HEK293 (cell line): ENCODE results near the gene PCBP4.

Experiments used
- CTCF ChIA-PET: fragments of 350-600 bp; formaldehyde crosslinking; extraction: SDS; loops from one replicate; lab custom pipeline; 2021; ENCODE audit warnings: antibody characterized with exemption; lab: Yijun Ruan, JAX
- POLR2A ChIA-PET: fragments of 300-600 bp; formaldehyde crosslinking; extraction: SDS; loops from one replicate; lab custom pipeline; 2020; ENCODE audit warnings: antibody characterized with exemption, inconsistent platforms; lab: Yijun Ruan, JAX
- H3K27ac ChIP-seq: fragments of 200-500 bp; sonication (Bioruptor generic); 2 replicates; pipeline ENCODE4 v1.5.1; 2014; ENCODE audit warnings: low read depth, low read length, control low read depth, inconsistent platforms; ENCODE audit errors: extremely low read depth
- H3K36me3 ChIP-seq, 2 experiments: fragments of 200-500 bp in 1 of 2; sonication (Bioruptor generic) in 1 of 2; 1 replicate in 1 of 2; 2 replicates in 1 of 2; pipeline ENCODE4 v1.5.1; 2014 to 2017; ENCODE audit warnings: inconsistent platforms in 2 of 2, low read length in 2 of 2; ENCODE audit not compliant: control insufficient read depth in 2 of 2, insufficient read depth in 1 of 2
- H3K4me1 ChIP-seq: fragments of 200-500 bp; sonication (Bioruptor generic); 2 replicates; pipeline ENCODE4 v1.5.1; 2014; ENCODE audit warnings: mild to moderate bottlenecking, low read length, inconsistent platforms; ENCODE audit not compliant: control insufficient read depth, insufficient read depth
- H3K4me3 ChIP-seq: 2 replicates; pipeline ENCODE4 v1.5.1; 2011; ENCODE audit warnings: low read depth, mild to moderate bottlenecking, control low read depth, low read length, moderate library complexity
- H3K9me3 ChIP-seq: fragments of 200-500 bp; sonication (Bioruptor generic); 2 replicates; pipeline ENCODE4 v1.5.1; 2014; ENCODE audit warnings: low read depth, low read length, inconsistent platforms; ENCODE audit not compliant: control insufficient read depth, insufficient read depth
- EGR2 ChIP-seq: fragments of 450-650 bp; formaldehyde crosslinking; IDR thresholded peaks from 2 replicates; pipeline ENCODE4 v1.5.1; 2016; ENCODE audit warnings: low read depth, missing biosample characterization, missing genetic modification characterization
- KLF10 ChIP-seq: fragments of 450-650 bp; IDR thresholded peaks from 2 replicates; pipeline ENCODE4 v1.5.1; 2018; ENCODE audit warnings: missing biosample characterization, mild to moderate bottlenecking, missing genetic modification characterization
- PATZ1 ChIP-seq: fragments of 450-650 bp; formaldehyde crosslinking; IDR thresholded peaks from 2 replicates; pipeline ENCODE4 v1.5.1; 2016; ENCODE audit warnings: missing biosample characterization, missing genetic modification characterization
- SCRT1 ChIP-seq: fragments of 450-650 bp; formaldehyde crosslinking; IDR thresholded peaks from 2 replicates; pipeline ENCODE4 v1.5.1; 2016; ENCODE audit warnings: missing biosample characterization, missing genetic modification characterization, borderline replicate concordance
- SCRT2 ChIP-seq: fragments of 450-650 bp; formaldehyde crosslinking; IDR thresholded peaks from 2 replicates; pipeline ENCODE4 v1.5.1; 2016; ENCODE audit warnings: missing biosample characterization, missing genetic modification characterization
- ZBTB17 ChIP-seq: fragments of 450-650 bp; formaldehyde crosslinking; IDR thresholded peaks from 2 replicates; pipeline ENCODE4 v1.5.1; 2016; ENCODE audit warnings: missing biosample characterization, missing genetic modification characterization
- ZBTB20 ChIP-seq: fragments of 450-650 bp; formaldehyde crosslinking; IDR thresholded peaks from 2 replicates; pipeline ENCODE4 v1.5.1; 2016; ENCODE audit warnings: missing biosample characterization, missing genetic modification characterization
- ZBTB26 ChIP-seq: fragments of 450-650 bp; formaldehyde crosslinking; optimal IDR thresholded peaks from 2 replicates; pipeline ENCODE3; 2016; ENCODE audit warnings: missing biosample characterization, mild to moderate bottlenecking, missing genetic modification characterization
- ZFHX2 ChIP-seq: fragments of 450-650 bp; formaldehyde crosslinking; conservative IDR thresholded peaks from 2 replicates; pipeline ENCODE4 v1.5.1; 2016; ENCODE audit warnings: missing biosample characterization, missing genetic modification characterization
- ZFP69B ChIP-seq: fragments of 450-650 bp; formaldehyde crosslinking; IDR thresholded peaks from 2 replicates; pipeline ENCODE4 v1.5.1; 2016; ENCODE audit warnings: missing biosample characterization, missing genetic modification characterization
- ZNF169 ChIP-seq: fragments of 450-650 bp; formaldehyde crosslinking; IDR thresholded peaks from 2 replicates; pipeline ENCODE4 v1.5.1; 2016; ENCODE audit warnings: missing biosample characterization, missing genetic modification characterization
- ZNF548 ChIP-seq: fragments of 450-650 bp; formaldehyde crosslinking; IDR thresholded peaks from 2 replicates; pipeline ENCODE4 v1.5.1; 2016; ENCODE audit warnings: missing biosample characterization, missing genetic modification characterization
- ZNF792 ChIP-seq: fragments of 450-650 bp; formaldehyde crosslinking; IDR thresholded peaks from 2 replicates; pipeline ENCODE4 v1.5.1; 2016; ENCODE audit warnings: missing biosample characterization, missing genetic modification characterization
- ZSCAN30 ChIP-seq: fragments of 450-650 bp; IDR thresholded peaks from 2 replicates; pipeline ENCODE4 v1.5.1; 2018; ENCODE audit warnings: missing biosample characterization, mild to moderate bottlenecking, missing genetic modification characterization, moderate library complexity
- TF ChIP-seq, protein P1 (sequence below): fragments of 450-650 bp; formaldehyde crosslinking; IDR thresholded peaks from 2 replicates; pipeline ENCODE4 v1.5.1; 2017; ENCODE audit warnings: missing biosample characterization, missing genetic modification characterization
- TF ChIP-seq, protein P2 (sequence below): fragments of 450-650 bp; formaldehyde crosslinking; IDR thresholded peaks from 2 replicates; pipeline ENCODE4 v1.5.1; 2016; ENCODE audit warnings: missing biosample characterization, missing genetic modification characterization

The PCBP4 gene

DNA sequence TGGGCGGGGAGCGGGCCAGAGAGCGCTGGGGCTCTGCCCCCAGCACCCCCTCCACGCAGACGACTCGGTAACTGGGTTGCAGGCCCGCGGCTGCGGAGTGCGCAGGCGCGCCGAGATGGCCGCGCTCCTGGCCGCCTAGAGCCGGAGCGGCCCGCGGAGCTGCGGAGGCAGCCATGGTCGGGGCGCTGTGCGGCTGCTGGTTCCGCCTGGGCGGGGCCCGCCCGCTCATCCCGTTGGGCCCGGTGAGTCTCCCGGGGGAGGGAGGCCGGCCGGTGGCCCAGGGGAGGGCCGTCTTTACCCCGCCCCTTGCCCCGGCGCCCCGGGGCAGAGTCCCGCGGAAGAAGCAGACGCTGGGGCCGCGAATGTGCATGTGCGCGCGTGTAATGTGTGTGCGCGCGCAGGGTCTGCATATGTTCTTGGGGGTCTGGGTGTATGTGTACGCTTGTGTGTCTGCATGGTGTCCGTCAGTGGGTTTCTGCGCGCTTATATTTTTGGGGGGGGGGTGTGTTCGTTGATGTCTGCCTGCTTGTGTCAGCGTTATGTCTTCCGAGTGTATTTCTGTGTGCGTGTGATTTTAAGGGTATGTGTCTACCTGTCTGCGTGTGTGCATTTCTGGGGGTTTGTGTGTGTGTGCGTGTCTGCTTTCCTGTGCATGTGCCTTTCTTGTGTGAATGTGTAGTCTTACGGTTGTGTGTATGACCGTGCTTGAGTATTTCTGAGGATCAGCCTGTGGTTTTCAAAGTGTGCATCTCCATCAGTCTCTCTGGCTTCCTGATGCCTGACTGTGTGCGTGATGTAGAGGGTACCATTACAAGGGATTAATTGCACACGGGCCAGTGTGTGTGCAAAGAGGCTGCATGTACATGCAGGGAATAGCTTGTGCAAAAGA lies 8.0 kb upstream of the PCBP4 start, which contains the start of gene ABHD14A (continued):
- TF ChIP-seq PATZ1 (tag by site-specific recombination) (0 out of 2 replicates have a peak, but pooled peaks have one; percentile 29), ZBTB20 (tag by site-specific recombination) (peak; percentile 40; the same call in 1 of the 2 replicates), ZFP69B (tag by site-specific recombination) (no peak), ZNF169 (tag by site-specific recombination) (no peak), ZNF548 (no peak), ZBTB26 (tag by site-specific recombination) (peak; percentile 51), SCRT2 (tag by site-specific recombination) (no peak), ZSCAN30 (tag by site-specific recombination) (peak; percentile 69; the same call in 1 of the 2 replicates)
- TF ChIP-seq, protein P1, sequence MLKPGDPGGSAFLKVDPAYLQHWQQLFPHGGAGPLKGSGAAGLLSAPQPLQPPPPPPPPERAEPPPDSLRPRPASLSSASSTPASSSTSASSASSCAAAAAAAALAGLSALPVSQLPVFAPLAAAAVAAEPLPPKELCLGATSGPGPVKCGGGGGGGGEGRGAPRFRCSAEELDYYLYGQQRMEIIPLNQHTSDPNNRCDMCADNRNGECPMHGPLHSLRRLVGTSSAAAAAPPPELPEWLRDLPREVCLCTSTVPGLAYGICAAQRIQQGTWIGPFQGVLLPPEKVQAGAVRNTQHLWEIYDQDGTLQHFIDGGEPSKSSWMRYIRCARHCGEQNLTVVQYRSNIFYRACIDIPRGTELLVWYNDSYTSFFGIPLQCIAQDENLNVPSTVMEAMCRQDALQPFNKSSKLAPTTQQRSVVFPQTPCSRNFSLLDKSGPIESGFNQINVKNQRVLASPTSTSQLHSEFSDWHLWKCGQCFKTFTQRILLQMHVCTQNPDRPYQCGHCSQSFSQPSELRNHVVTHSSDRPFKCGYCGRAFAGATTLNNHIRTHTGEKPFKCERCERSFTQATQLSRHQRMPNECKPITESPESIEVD (tag by site-specific recombination): no peak
- TF ChIP-seq, protein P2, sequence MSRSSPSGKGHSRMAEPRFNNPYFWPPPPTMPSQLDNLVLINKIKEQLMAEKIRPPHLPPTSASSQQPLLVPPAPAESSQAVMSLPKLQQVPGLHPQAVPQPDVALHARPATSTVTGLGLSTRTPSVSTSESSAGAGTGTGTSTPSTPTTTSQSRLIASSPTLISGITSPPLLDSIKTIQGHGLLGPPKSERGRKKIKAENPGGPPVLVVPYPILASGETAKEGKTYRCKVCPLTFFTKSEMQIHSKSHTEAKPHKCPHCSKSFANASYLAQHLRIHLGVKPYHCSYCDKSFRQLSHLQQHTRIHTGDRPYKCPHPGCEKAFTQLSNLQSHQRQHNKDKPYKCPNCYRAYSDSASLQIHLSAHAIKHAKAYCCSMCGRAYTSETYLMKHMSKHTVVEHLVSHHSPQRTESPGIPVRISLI (tag by site-specific recombination): no peak

DNA sequence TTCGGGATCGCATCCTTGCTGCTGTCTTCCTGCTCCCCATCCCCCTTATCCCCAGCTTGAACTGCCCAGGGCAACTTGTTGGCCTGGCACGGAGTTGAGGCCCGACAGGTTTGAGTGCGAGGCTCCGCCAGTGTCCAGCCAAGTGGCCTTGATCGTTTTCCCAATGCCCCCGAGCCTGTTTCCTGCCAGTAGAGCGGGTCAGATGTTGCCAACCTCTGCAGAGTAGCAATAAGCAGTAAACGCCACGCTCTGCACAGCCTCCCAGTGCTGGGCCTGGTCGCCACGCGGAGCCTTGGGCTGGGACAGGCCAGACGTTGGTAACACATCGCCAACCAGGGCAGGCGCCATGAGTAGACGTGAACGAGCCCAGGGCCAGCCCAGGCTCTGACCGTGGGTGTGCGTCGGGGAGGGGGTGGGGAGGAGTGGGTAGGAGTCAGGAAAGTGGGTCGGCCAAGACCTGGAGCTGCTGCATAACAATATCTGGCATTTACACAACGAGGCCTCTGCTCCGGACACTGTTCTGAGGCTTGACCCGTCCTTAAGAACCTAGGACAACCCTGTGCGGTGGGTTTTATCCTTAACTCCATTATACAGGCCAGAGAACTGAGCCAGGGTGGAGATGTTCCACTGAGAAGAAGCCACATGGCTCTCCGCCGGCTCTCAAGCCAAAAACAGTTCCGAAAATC lies 7.2 kb upstream of the PCBP4 start:
- no peak overlapping the region; the same call in 1 of the 2 replicates for H3K27ac ChIP-seq
- CTCF ChIA-PET: interaction anchor here (0.6 to 3.2 kb wide), 14 partner anchors 9 to 585 kb away, joined by 3 to 38 read pairs (median 3); partner anchors contain the start of genes ACY1, PARP3 and RRP9
- H3K4me3 ChIP-seq: peak overlapping the region; percentile 44
- TF ChIP-seq SCRT1 (tag by site-specific recombination): peak; percentile 96
- 0 out of 2 replicates have a peak, but pooled peaks have one; percentile 1 for TF ChIP-seq ZSCAN30 (tag by site-specific recombination)
- peak; percentile 91 for TF ChIP-seq SCRT2 (tag by site-specific recombination)
- TF ChIP-seq ZFHX2: peak; percentile 52
- TF ChIP-seq ZNF792 (tag by site-specific recombination): no peak
- TF ChIP-seq ZBTB17 (tag by site-specific recombination): 0 out of 2 replicates have a peak, but pooled peaks have one; percentile 24
- peak; percentile 39; the same call in 1 of the 2 replicates for TF ChIP-seq EGR2 (tag by site-specific recombination)
- TF ChIP-seq KLF10 (tag by site-specific recombination): no peak
- peaks cover 0 to 7% of the 10 kb centered on the region in 2 experiments; a peak in 1 of 3 replicates for H3K36me3 ChIP-seq
- no peaks in the 10 kb centered on the region for H3K9me3 ChIP-seq
- no peaks in the 10 kb centered on the region for H3K4me1 ChIP-seq
- POLR2A ChIA-PET: interaction anchor here (0.8 to 3.4 kb wide), 6 partner anchors 8 to 180 kb away, joined by 3 to 22 read pairs (median 7); partner anchors contain the start of genes ACY1, DUSP7, POC1A and RPL29
